Endothelial cell of umbilical vein (primary cell): Measurements from ENCODE around the gene YWHAH. TPM values are rescaled to one million over a fixed set of nuclear protein-coding genes. Genes with fewer than 3 reads are reported as not detected.

ENCODE experiments used
- BruUV-seq: library from RNA; stranded (reverse); fragments of 400-500 nt; replicated peaks from 2 replicates; lab custom pipeline; 2021; lab: Mats Ljungman, UMichigan
- CTCF ChIA-PET: fragments of 300-600, 350-600 bp; sonication (Branson Sonifier 250); formaldehyde crosslinking; loops from one replicate; lab custom pipeline; 2021; ENCODE audit warnings: antibody characterized with exemption, inconsistent platforms; lab: Charles Lee
- POLR2A ChIA-PET: fragments of 300-600, 350-600 bp; sonication (Branson Sonifier 250); formaldehyde crosslinking; loops from one replicate; lab custom pipeline; 2021; ENCODE audit warnings: antibody characterized with exemption, inconsistent platforms; lab: Charles Lee
- DNase-seq: peaks from one replicate; pipeline ENCODE4 v3.0.0-alpha.2; 2011; ENCODE audit warnings: low read depth, low spot score
- FAIRE-seq: peaks from 2 replicates; lab custom pipeline; 2011; peaks lifted over from hg19 to GRCh38; lab: Jason Lieb, UNC
- H2AFZ ChIP-seq: 2 replicates; pipeline ENCODE4 v1.6.0; 2012; ENCODE audit warnings: low read depth, low read length, control low read depth, inconsistent platforms
- H3K27ac ChIP-seq: 2 replicates; pipeline ENCODE4 v1.5.1; 2011; ENCODE audit warnings: low read depth, mild to moderate bottlenecking, control low read depth, low read length, moderate library complexity; ENCODE audit not compliant: insufficient read depth
- H3K27me3 ChIP-seq, 2 experiments: 2 replicates each; pipeline versions ENCODE4 v1.6.0 to v1.6.1; 2011; ENCODE audit warnings: low read length in 2 of 2, mixed read lengths in 1 of 2; ENCODE audit not compliant: control insufficient read depth in 2 of 2, insufficient read depth in 2 of 2
- H3K36me3 ChIP-seq, 2 experiments: 2 replicates in 1 of 2; 3 replicates in 1 of 2; pipeline ENCODE4 v1.5.1; 2011; ENCODE audit warnings: low read length in 2 of 2, mild to moderate bottlenecking in 1 of 2, moderate library complexity in 1 of 2; ENCODE audit not compliant: control insufficient read depth in 2 of 2, insufficient read depth in 2 of 2; ENCODE audit errors: extremely low read depth in 1 of 2
- H3K4me1 ChIP-seq: 3 replicates; pipeline ENCODE4 v1.5.1; 2011; ENCODE audit warnings: mild to moderate bottlenecking, low read length; ENCODE audit not compliant: control insufficient read depth, insufficient read depth; ENCODE audit errors: extremely low read depth
- H3K4me2 ChIP-seq: 2 replicates; pipeline ENCODE4 v1.6.1; 2011; ENCODE audit warnings: low read length, control low read depth, mixed read lengths; ENCODE audit not compliant: insufficient read depth
- H3K4me3 ChIP-seq, 3 experiments: fragments of 200-600 bp in 1 of 3; sonication (generic), shearing (Covaris generic) in 1 of 3; replicated peaks in 1 of 3; 2 replicates each; pipeline ENCODE4 v1.5.1; 2011 to 2016; ENCODE audit warnings: control low read depth in 3 of 3, low read length in 3 of 3, mild to moderate bottlenecking in 2 of 3, inconsistent platforms in 1 of 3, low read depth in 1 of 3, moderate library complexity in 1 of 3; ENCODE audit not compliant: insufficient read depth in 1 of 3
- H3K79me2 ChIP-seq: 2 replicates; pipeline ENCODE4 v1.6.0; 2012; ENCODE audit warnings: low read length, inconsistent platforms; ENCODE audit not compliant: control insufficient read depth, insufficient read depth
- H3K9ac ChIP-seq: replicated peaks from 2 replicates; pipeline ENCODE3; 2011; ENCODE audit warnings: low read length, control low read depth; ENCODE audit not compliant: insufficient read depth; ENCODE audit errors: extremely low read depth
- H3K9me1 ChIP-seq: replicated peaks from 3 replicates; pipeline ENCODE4 v1.6.0; 2011; ENCODE audit warnings: mild to moderate bottlenecking, low read length; ENCODE audit not compliant: control insufficient read depth, insufficient read depth; ENCODE audit errors: extremely low read depth
- H3K9me3 ChIP-seq: replicated peaks from 2 replicates; pipeline ENCODE4 v1.5.1; 2012; ENCODE audit warnings: low read length, inconsistent platforms; ENCODE audit not compliant: control insufficient read depth, insufficient read depth
- H4K20me1 ChIP-seq: replicated peaks from 2 replicates; pipeline ENCODE3; 2011; ENCODE audit warnings: mild to moderate bottlenecking, low read length; ENCODE audit not compliant: control insufficient read depth, insufficient read depth; ENCODE audit errors: extremely low read depth
- FOS ChIP-seq: IDR thresholded peaks from 2 replicates; pipeline ENCODE4 v1.6.1; 2011; ENCODE audit warnings: mild to moderate bottlenecking, low read length, moderate library complexity, borderline replicate concordance; ENCODE audit not compliant: insufficient read depth
- MAX ChIP-seq: IDR thresholded peaks from 2 replicates; pipeline ENCODE4 v1.6.1; 2011; ENCODE audit not compliant: insufficient read depth, insufficient read length
- POLR2A ChIP-seq: IDR thresholded peaks from 2 replicates; pipeline ENCODE4 v1.6.1; 2012; ENCODE audit warnings: low read depth, mild to moderate bottlenecking, control low read depth, low read length
- dilution Hi-C: fragments of 300-500 bp; cut with MboI; formaldehyde crosslinking; loops from one replicate; pipeline ENCODE4 v1.15.0; 2019; ENCODE audit warnings: low sequenced_read_pairs; ENCODE audit not compliant: extremely low pct_ligation_motif_present
- intact Hi-C: fragments of 100-400 bp; cut with micrococcal nuclease; formaldehyde crosslinking; loops from one replicate; pipeline ENCODE4 v1.10.0; 2022
- polyA plus RNA-seq, 4 experiments: library from polyadenylated mRNA; depleted of rRNA in 3 of 4; stranded (reverse) in 3 of 4; unstranded in 1 of 4; fragments of >200 nt; gene quantifications; 2 replicates each; pipeline versions ENCODE4 v1.2.1 to v1.2.3, GENCODE V29; 2011 to 2012; ENCODE audit warnings: missing spikeins in 1 of 4
- total RNA-seq: library from RNA; stranded (reverse); gene quantifications from 2 replicates; pipeline ENCODE4 v1.2.3, GENCODE V29; 2021

The YWHAH gene
- total and polyA plus RNA-seq, 2 donors (not counting 3 experiments of a cell fraction or from before 2014, with no cell fraction given): 73.6 to 170 TPM

DNA sequence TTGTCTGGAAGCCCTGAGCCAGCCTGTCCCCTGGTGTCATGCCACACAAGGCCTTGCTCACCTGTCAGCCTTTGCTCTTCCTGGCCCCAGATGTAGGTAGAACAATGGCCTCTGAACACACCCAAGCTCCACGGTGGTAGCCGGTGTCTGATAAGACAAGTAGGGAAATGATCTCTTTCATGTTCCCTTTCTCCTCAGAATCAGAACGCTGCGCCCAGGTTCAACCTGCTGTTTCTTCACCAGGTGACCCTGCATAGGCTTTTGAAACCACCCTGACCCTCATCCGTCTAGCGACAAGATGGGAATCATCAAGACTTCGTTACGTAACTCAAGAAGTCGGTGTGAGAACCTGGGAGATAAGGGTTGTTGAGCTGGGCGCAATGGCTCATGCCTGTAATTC is 28.7 kb upstream of the YWHAH start:
- no peak overlapping the region for H2AFZ ChIP-seq

DNA sequence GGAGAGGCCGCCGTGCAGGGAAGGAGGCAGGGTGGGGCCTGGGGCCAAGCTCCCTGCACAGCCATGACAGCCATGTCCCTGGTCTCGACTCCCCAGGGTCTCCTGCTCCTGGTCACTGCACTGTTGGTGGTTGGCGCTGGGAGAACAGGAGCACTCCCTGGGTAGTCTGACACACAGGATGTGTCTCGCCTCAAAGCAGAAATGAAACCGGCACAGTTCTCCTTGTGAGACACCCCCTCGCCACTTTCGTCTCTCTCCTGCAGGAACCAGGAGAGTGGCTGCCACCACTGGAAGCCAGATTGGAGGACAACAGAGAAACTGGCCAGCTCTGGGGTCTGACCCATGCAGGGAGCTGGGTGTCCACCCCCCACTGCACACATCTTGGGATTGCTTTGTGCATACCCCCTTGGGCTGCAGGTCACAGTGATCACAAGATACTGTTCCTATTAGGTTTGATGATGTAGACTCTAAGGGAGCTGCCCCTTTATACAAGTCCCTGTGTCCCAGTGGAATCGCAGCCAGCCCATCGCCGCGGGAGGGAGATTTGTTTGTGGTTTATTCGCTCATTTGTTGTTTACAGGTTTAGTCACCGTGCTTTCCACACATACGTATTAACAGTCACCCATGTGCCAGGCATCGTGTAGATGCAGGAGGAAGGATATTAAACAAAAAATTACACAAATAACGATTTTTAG is 27.0 kb upstream of the YWHAH start:
- CTCF ChIA-PET: interaction anchor here (1.2 kb wide), 1 partner anchor 9 kb away, joined by 3 read pairs; no protein-coding TSS in a partner anchor

More for the DNA sequence above, 28.7 kb upstream of the YWHAH start:
- no peaks in the 10 kb centered on the region for H3K9me1 ChIP-seq
- no peaks in the 10 kb centered on the region for H4K20me1 ChIP-seq
- H3K27ac ChIP-seq: no peak overlapping the region
- dilution Hi-C loops (no loop called here), intact Hi-C loops (no loop called here)
- FAIRE-seq: no peak
- ChIA-PET CTCF (no interaction called here), POLR2A (no interaction called here)
- H3K9ac ChIP-seq: no peak overlapping the region
- no peak overlapping the region for H3K4me3 ChIP-seq
- H3K4me1 ChIP-seq: peaks cover 3% of the 10 kb centered on the region
- no peaks in the 10 kb centered on the region for H3K9me3 ChIP-seq
- peaks cover 0 to 5% of the 10 kb centered on the region in 2 experiments for H3K27me3 ChIP-seq
- no peak for TF ChIP-seq FOS
- H3K4me2 ChIP-seq: no peak overlapping the region
- no TSS peak for BruUV-seq
- DNase-seq: no peak
- no peaks in the 10 kb centered on the region for H3K36me3 ChIP-seq
- no peaks in the 10 kb centered on the region for H3K79me2 ChIP-seq

More for the DNA sequence above, 27.0 kb upstream of the YWHAH start:
- BruUV-seq: no TSS peak
- intact Hi-C loops: no loop called here
- Histone ChIP-seq H3K36me3 (no peaks in the 10 kb centered on the region), H3K4me3 (no peak overlapping the region), H3K27ac (no peak overlapping the region), H3K9ac (no peak overlapping the region), H3K4me1 (peaks cover under 1% of the 10 kb centered on the region), H3K27me3 (peaks cover 0 to 5% of the 10 kb centered on the region in 2 experiments), H3K9me1 (no peaks in the 10 kb centered on the region), H2AFZ (no peak overlapping the region), H3K9me3 (no peaks in the 10 kb centered on the region), H4K20me1 (no peaks in the 10 kb centered on the region), H3K79me2 (no peaks in the 10 kb centered on the region), H3K4me2 (no peak overlapping the region)
- TF ChIP-seq MAX: no peak
- no peak for TF ChIP-seq FOS
- no peak for TF ChIP-seq POLR2A
- POLR2A ChIA-PET: no interaction called here
- dilution Hi-C loops: no loop called here
- FAIRE-seq (no peak), DNase-seq (no peak)
